ENCODE measurements around the gene RTN1. TPM values are rescaled to one million over a fixed set of nuclear protein-coding genes. Genes with fewer than 3 reads are reported as not detected.

The RTN1 gene
- polyA plus RNA-seq, 1 experiment = 0.36 TPM

DNA sequence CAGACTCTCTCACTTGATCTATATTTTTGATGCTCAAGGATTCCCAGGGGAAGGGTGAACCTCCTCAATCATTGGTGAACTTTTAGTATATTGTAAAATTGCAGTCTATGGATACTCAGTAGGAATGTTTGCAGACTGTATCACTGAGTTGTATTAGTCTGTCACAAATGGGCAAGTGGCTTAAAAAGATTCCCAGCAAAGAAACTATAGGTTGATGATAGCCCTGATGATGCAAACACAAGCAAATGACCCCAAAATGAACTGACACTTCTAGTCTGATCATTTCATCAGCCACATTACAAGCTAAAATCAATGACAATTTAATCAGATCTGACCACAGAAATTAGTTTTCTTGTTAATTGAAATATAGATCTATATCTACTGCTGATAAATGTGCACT lies 59.5 kb downstream of the RTN1 start:
- H3K4me3 ChIP-seq (ENCODE audit: low read depth, low read length) = no peak overlapping the region
- H3K36me3 ChIP-seq (ENCODE audit: control insufficient read depth, insufficient read depth, low read length) = no peaks in the 10 kb centered on the region
- ChIA-PET POLR2A (no interaction called here), CTCF (no interaction called here)
- TF ChIP-seq, protein P1, sequence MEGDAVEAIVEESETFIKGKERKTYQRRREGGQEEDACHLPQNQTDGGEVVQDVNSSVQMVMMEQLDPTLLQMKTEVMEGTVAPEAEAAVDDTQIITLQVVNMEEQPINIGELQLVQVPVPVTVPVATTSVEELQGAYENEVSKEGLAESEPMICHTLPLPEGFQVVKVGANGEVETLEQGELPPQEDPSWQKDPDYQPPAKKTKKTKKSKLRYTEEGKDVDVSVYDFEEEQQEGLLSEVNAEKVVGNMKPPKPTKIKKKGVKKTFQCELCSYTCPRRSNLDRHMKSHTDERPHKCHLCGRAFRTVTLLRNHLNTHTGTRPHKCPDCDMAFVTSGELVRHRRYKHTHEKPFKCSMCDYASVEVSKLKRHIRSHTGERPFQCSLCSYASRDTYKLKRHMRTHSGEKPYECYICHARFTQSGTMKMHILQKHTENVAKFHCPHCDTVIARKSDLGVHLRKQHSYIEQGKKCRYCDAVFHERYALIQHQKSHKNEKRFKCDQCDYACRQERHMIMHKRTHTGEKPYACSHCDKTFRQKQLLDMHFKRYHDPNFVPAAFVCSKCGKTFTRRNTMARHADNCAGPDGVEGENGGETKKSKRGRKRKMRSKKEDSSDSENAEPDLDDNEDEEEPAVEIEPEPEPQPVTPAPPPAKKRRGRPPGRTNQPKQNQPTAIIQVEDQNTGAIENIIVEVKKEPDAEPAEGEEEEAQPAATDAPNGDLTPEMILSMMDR (IDR thresholded peaks at IDR 0.05; ENCODE audit: insufficient read depth, low read depth, low read length) = no peak
- DNase-seq (ENCODE audit: low read depth) = no peak
- H3K27me3 ChIP-seq (ENCODE audit: control insufficient read depth, insufficient read depth, low read length) = no peaks in the 10 kb centered on the region

DNA sequence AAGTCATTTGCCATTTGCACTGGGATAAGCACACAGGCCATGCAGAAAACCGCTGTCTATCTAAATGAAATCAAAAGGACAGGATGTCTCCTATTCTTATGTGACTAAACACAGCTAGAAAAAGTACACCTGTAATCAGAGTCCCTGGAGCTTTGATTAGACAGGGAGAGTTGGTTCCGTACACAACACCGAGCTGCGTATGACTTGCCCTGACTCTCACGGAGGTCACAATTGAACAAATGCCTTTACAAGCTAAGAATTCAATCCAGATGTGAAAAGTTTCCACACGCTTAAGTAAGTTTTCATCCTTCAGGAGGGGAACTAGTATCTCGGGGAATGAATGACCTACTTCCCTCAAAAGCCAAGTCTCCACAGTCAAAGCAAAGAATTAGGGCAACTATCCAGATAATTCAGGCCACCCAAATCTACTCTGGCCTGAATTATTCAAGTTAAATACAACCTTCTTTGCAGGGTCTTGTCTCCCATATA lies 67.5 kb downstream of the RTN1 start:
- ChIA-PET POLR2A (no interaction called here), CTCF (interaction anchor here (2.0 kb wide), 1 partner anchor 17 kb away, joined by 6 read pairs; no protein-coding TSS in a partner anchor)
- no peaks in the 10 kb centered on the region for H3K36me3 ChIP-seq (ENCODE audit: control insufficient read depth, insufficient read depth, low read length)
- TF ChIP-seq, protein P1 (IDR thresholded peaks at IDR 0.05; ENCODE audit: insufficient read depth, low read depth, low read length) = no peak
- DNase-seq (ENCODE audit: low read depth) = no peak
- H3K4me3 ChIP-seq (ENCODE audit: low read depth, low read length) = no peak overlapping the region
- H3K27me3 ChIP-seq (ENCODE audit: control insufficient read depth, insufficient read depth, low read length) = no peaks in the 10 kb centered on the region

DNA sequence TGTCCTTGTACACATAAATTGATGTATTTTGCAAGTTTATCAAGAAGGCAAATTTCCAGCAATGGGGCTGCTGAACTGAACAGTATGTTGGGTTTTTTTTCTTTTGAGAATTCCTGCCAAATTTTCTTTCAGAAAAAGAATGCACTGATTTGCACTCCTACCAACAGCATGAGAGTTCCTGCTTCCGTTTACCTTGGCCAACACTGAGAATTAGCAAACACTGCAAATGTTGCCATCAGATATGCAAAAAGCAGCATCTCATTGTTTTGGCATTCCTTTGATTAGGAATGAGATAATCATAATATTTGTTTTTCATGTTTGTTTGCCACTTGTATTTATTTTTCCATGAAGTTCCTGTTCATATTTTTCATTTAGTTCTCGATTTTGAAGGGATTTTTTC lies 82.4 kb downstream of the RTN1 start:
- Histone ChIP-seq H3K27me3 (ENCODE audit: control insufficient read depth, insufficient read depth, low read length) (no peaks in the 10 kb centered on the region), H3K4me3 (ENCODE audit: low read depth, low read length) (no peak overlapping the region), H3K36me3 (ENCODE audit: control insufficient read depth, insufficient read depth, low read length) (no peaks in the 10 kb centered on the region)
- no peak for DNase-seq (ENCODE audit: low read depth)
- TF ChIP-seq, protein P1 (IDR thresholded peaks at IDR 0.05; ENCODE audit: insufficient read depth, low read depth, low read length) = no peak
- ChIA-PET CTCF (no interaction called here), POLR2A (no interaction called here)

DNA sequence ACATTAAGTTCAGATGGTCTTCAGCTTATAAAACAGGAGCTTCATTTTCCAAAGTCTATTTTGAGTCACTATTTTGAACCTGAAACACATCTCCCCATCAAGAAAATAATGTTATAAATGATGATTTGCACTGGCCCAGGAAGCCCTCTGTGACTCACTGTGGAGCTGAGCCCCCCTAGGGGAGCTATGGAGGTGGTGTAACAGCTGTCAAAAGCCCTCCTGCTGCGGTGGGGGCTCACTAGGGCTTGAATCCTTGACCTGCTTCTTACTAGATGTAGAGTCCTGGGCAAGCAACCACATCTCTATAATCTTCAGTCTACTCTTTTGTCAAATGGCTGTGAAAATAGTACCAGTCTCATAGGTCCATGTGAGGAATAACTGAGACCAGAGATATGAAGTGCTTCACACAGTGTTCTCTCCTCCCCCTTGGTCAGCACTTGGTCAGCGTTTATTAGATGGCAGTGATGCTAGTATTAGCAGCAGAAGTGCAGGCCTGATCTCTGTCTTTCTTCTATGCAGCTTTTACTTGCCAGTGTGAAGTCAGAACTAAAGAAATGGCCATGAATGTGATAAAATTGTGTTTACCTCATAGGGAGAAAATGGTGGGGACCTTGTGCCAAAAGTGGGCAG lies 83.4 kb downstream of the RTN1 start:
- no peak overlapping the region for H3K4me3 ChIP-seq (ENCODE audit: low read depth, low read length)
- CTCF ChIA-PET = interaction anchor here (1.5 kb wide), 1 partner anchor 16 kb away, joined by 6 read pairs; no protein-coding TSS in a partner anchor
- POLR2A ChIA-PET = no interaction called here
- TF ChIP-seq, protein P1 (IDR thresholded peaks at IDR 0.05; ENCODE audit: insufficient read depth, low read depth, low read length) = no peak
- no peaks in the 10 kb centered on the region for H3K36me3 ChIP-seq (ENCODE audit: control insufficient read depth, insufficient read depth, low read length)
- no peak for DNase-seq (ENCODE audit: low read depth)
- no peaks in the 10 kb centered on the region for H3K27me3 ChIP-seq (ENCODE audit: control insufficient read depth, insufficient read depth, low read length)

DNA sequence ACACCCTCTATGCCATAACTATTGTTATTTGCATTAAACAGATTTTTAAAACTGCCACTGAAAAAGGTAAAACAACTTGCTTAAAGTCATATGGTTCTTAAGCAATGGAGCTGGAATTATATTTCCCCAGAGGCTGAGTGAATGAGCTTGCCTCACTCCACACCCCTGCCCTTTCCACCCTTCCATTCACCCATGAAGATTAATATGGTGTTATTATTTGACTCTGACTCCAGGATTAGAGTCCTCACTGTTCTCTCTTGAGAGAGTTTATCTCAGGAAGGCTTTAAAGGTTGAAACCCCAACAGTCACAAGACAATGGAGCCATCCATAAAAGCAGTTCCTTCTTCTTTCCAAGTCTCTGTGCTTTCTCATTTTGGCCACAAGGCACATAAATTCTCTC lies 84.9 kb downstream of the RTN1 start:
- Histone ChIP-seq H3K4me3 (ENCODE audit: low read depth, low read length) (no peak overlapping the region), H3K36me3 (ENCODE audit: control insufficient read depth, insufficient read depth, low read length) (no peaks in the 10 kb centered on the region), H3K27me3 (ENCODE audit: control insufficient read depth, insufficient read depth, low read length) (no peaks in the 10 kb centered on the region)
- TF ChIP-seq, protein P1 (IDR thresholded peaks at IDR 0.05; ENCODE audit: insufficient read depth, low read depth, low read length) = no peak
- CTCF ChIA-PET = interaction anchor here (1.5 kb wide), 1 partner anchor 17 kb away, joined by 6 read pairs; no protein-coding TSS in a partner anchor
- POLR2A ChIA-PET = no interaction called here
- DNase-seq (ENCODE audit: low read depth) = no peak
